ENCODE measurements around the gene CEP350. TPM values are rescaled to one million over a fixed set of nuclear protein-coding genes. Genes with fewer than 3 reads are reported as not detected.
A peak's percentile ranks its signal among the peaks of the same experiment; 100 is the strongest.

CEP350 gene
- polyA plus RNA-seq, 2 of the 4 experiments (the other 2 are of a cell fraction): 6.4 to 22.6 TPM

- H3K4me1 ChIP-seq: peaks cover 10% of the 10 kb centered on the region; the same call in 2 of the 3 replicates
- POLR2A ChIA-PET: no interaction called here
- 93% methylated on average over 1 of the region's 1 CpG for WGBS (ENCODE audit: missing lambda C conversion rate)
These were observed 92.1 kb downstream of the CEP350 start for GRCh38 chr1:180046674-180047073.

DNA sequence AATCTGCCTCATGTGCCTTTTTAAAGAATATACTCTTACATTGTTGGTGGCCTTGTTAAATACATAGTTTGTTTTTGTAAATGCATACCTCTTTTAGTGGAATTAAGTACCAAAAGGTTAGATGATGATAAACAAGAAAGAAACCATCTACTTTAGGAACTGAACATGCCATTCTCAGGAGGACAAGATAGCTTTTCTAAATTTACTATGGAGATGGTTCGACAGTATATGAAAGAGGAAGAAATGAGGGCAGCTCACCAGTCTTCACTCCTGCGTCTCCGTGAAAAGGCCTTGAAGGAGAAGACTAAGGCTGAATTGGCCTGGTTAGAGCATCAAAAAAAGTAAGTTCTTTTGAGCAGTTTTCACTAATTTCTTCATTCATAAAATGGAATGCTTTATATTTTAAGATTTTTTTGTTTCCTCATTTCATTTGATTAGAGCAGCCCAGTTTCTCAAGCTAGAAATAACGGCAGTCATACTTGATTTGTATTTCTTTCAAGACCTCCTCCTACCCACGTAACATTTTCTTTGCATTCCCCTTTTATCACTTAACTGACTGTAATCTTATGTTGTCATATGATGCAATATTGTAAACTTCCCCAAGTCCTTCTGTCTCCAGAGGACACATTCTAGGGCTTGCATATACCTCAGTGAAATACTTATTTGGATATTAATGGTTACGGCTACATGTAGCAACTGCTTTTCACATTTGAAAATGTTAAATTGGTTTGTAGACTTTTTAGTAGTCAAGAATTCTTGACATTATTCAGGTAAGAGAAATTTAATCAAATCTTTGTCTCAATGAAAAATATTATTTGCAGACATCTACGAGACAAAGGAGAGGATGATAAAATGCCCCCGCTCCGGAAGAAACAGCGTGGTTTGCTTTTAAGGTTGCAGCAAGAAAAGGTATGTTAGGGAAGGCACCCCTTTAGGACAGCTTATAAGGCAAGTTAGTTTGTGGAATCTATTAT lies 99.3 kb downstream of the CEP350 start:
- H3K4me1 ChIP-seq: peaks cover 8% of the 10 kb centered on the region
- CTCF ChIA-PET: no interaction called here

More at GRCh38 chr1:180046674-180047073, 92.1 kb downstream of the CEP350 start:
- no peak overlapping the region for H3K27ac ChIP-seq
- no peak overlapping the region for H3K4me3 ChIP-seq
- no peak for ATAC-seq
- H3K9me3 ChIP-seq: no peaks in the 10 kb centered on the region
- CTCF ChIA-PET: interaction anchor here (1.3 to 2.2 kb wide), 2 partner anchors 56 to 132 kb away, joined by 4 to 7 read pairs; no protein-coding TSS in a partner anchor
- no peak overlapping the region for H3K4me2 ChIP-seq
- TF ChIP-seq, protein P1, sequence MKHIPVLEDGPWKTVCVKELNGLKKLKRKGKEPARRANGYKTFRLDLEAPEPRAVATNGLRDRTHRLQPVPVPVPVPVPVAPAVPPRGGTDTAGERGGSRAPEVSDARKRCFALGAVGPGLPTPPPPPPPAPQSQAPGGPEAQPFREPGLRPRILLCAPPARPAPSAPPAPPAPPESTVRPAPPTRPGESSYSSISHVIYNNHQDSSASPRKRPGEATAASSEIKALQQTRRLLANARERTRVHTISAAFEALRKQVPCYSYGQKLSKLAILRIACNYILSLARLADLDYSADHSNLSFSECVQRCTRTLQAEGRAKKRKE (CRISPR knock-in tag; IDR thresholded peaks at IDR 0.05; ENCODE audit: low read depth): no peak
- TF ChIP-seq SREBF2 (IDR thresholded peaks at IDR 0.05): no peak
- no peak for TF ChIP-seq PBX3 (IDR thresholded peaks at IDR 0.05)
- TF ChIP-seq TFCP2L1 (CRISPR knock-in tag; IDR thresholded peaks at IDR 0.05): no peak
- no peak for TF ChIP-seq GATA3 (IDR thresholded peaks at IDR 0.05; ENCODE audit: borderline replicate concordance)
- no peak for TF ChIP-seq ZSCAN20 (CRISPR knock-in tag; IDR thresholded peaks at IDR 0.05)
- TF ChIP-seq FOSL2 (IDR thresholded peaks at IDR 0.05): no peak
- TF ChIP-seq FOSL2 (CRISPR knock-in tag; IDR thresholded peaks at IDR 0.05): no peak
- no peak for TF ChIP-seq CEBPB (IDR thresholded peaks at IDR 0.05)
- no peak for TF ChIP-seq ZFP36 (IDR thresholded peaks at IDR 0.05; ENCODE audit: borderline replicate concordance, partially characterized antibody)
- TF ChIP-seq CBX8 (IDR thresholded peaks at IDR 0.05): no peak
- no peak for TF ChIP-seq HOXB13 (CRISPR knock-in tag; IDR thresholded peaks at IDR 0.05; ENCODE audit: low read depth)
- TF ChIP-seq HOXA7 (CRISPR knock-in tag; IDR thresholded peaks at IDR 0.05): no peak
- no peak for TF ChIP-seq EP300 (IDR thresholded peaks at IDR 0.05)
- TF ChIP-seq ZC3H11A (IDR thresholded peaks at IDR 0.05): no peak
- TF ChIP-seq JUN (IDR thresholded peaks at IDR 0.05): no peak
- FAIRE-seq: no peak
- DNase-seq (ENCODE audit: low read depth in 1 of 2, low spot score in 1 of 2): no peak

DNA sequence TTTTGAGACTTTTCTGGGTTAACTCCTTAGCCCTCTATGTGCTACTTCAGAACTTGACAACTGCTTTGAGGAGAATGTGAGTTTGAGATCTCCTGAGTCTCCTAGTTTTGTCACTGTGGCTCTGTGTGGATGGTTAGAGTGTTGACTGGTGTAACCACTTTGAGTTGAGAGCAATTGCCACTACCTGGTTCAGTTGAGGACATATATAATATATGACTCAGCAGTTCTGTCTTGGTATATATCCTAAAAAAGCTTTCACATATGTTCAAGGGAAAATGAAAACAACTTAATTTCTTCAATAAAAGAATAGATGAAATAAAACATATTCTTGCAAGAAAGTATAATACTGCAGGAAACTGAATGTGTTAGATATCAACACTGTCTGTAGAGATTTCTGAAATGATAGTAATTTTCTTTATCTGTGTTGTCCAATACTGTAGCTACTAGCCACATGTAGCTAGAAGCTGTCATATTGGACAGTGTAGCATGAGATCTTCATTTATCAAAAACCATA lies 103.3 kb downstream of the CEP350 start:
- DNase-seq (ENCODE audit: low read depth in 1 of 2, low spot score in 1 of 2): no peak

More for the DNA sequence above, 99.3 kb downstream of the CEP350 start:
- no peak for ATAC-seq
- Histone ChIP-seq H3K4me3 (no peak overlapping the region), H3K9me3 (no peaks in the 10 kb centered on the region), H3K27ac (no peak overlapping the region), H3K4me2 (no peak overlapping the region)
- FAIRE-seq: no peak
- no peak for TF ChIP-seq TFCP2L1 (CRISPR knock-in tag; IDR thresholded peaks at IDR 0.05)
- TF ChIP-seq, protein P2, sequence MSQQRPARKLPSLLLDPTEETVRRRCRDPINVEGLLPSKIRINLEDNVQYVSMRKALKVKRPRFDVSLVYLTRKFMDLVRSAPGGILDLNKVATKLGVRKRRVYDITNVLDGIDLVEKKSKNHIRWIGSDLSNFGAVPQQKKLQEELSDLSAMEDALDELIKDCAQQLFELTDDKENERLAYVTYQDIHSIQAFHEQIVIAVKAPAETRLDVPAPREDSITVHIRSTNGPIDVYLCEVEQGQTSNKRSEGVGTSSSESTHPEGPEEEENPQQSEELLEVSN (IDR thresholded peaks at IDR 0.05; ENCODE audit: borderline replicate concordance, low read depth): no peak
- WGBS (ENCODE audit: missing lambda C conversion rate): 91% methylated on average over 10 of the region's 10 CpGs
- DNase-seq (ENCODE audit: low read depth in 1 of 2, low spot score in 1 of 2): no peak
- POLR2A ChIA-PET: no interaction called here

More for the DNA sequence above, 103.3 kb downstream of the CEP350 start:
- Histone ChIP-seq H3K4me2 (no peak overlapping the region; the same call in 2 of the 3 replicates), H3K9me3 (no peaks in the 10 kb centered on the region), H3K4me1 (peaks cover 8% of the 10 kb centered on the region), H3K27ac (peak overlapping the region; percentile 39 to 67; a peak in 4 of 6 replicates), H3K4me3 (no peak overlapping the region)
- ChIA-PET POLR2A (no interaction called here), CTCF (interaction anchor here (0.6 kb wide), 1 partner anchor 776 kb away, joined by 3 read pairs; no protein-coding TSS in a partner anchor)
- TF ChIP-seq RNF2 (IDR thresholded peaks at IDR 0.05; ENCODE audit: borderline replicate concordance, low read depth) (no peak), HES2 (IDR thresholded peaks at IDR 0.05) (no peak), NFE2L2 (conservative IDR thresholded peaks at IDR 0.05; ENCODE audit: low read length) (peak; percentile 67), MAFK (IDR thresholded peaks at IDR 0.05; ENCODE audit: partially characterized antibody) (peak; percentile 94), HEYL (CRISPR knock-in tag; IDR thresholded peaks at IDR 0.05) (no peak), CHD2 (IDR thresholded peaks at IDR 0.05; ENCODE audit: low read length, partially characterized antibody) (no peak), KDM1A (IDR thresholded peaks at IDR 0.05; ENCODE audit: low read depth) (no peak)
- TF ChIP-seq, protein P3, sequence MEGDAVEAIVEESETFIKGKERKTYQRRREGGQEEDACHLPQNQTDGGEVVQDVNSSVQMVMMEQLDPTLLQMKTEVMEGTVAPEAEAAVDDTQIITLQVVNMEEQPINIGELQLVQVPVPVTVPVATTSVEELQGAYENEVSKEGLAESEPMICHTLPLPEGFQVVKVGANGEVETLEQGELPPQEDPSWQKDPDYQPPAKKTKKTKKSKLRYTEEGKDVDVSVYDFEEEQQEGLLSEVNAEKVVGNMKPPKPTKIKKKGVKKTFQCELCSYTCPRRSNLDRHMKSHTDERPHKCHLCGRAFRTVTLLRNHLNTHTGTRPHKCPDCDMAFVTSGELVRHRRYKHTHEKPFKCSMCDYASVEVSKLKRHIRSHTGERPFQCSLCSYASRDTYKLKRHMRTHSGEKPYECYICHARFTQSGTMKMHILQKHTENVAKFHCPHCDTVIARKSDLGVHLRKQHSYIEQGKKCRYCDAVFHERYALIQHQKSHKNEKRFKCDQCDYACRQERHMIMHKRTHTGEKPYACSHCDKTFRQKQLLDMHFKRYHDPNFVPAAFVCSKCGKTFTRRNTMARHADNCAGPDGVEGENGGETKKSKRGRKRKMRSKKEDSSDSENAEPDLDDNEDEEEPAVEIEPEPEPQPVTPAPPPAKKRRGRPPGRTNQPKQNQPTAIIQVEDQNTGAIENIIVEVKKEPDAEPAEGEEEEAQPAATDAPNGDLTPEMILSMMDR (IDR thresholded peaks at IDR 0.05): no peak
- peak in 1 of 2 experiments; percentile 22; a peak in 2 of 6 replicates for ATAC-seq
- FAIRE-seq: peak; percentile 49

All from A549 (cell line).